HepG2 (cell line): Measurements from ENCODE around the gene NEDD4. TPM values are rescaled to one million over a fixed set of nuclear protein-coding genes. Genes with fewer than 3 reads are reported as not detected.

Source experiments
- ATAC-seq: fragments of 200-7000 bp; cut with Tn5 transposase; 3 replicates; pipeline ENCODE4 v1.9.1; 2020; ENCODE audit warnings: mild to moderate bottlenecking, moderate library complexity
- BruUV-seq: library from RNA; stranded (reverse); fragments of 400-500 nt; replicated peaks from 2 replicates; lab custom pipeline; 2021; lab: Mats Ljungman, UMichigan
- CTCF ChIA-PET: fragments of 300-600 bp; formaldehyde crosslinking; extraction: SDS; loops from one replicate; lab custom pipeline; 2021; ENCODE audit warnings: low total read pairs, inconsistent platforms, low intra/inter-chr PET ratio; lab: Yijun Ruan, JAX
- POLR2A ChIA-PET: fragments of 350-600 bp; sonication (Branson Sonifier 250); formaldehyde crosslinking; loops from one replicate; lab custom pipeline; 2020; ENCODE audit warnings: antibody characterized with exemption, inconsistent platforms; lab: Yijun Ruan, JAX
- DNase-seq: peaks from one replicate; pipeline ENCODE4 v3.0.0-alpha.2; 2015; ENCODE audit warnings: low spot score
- FAIRE-seq: peaks from 3 replicates; lab custom pipeline; 2011; peaks lifted over from hg19 to GRCh38; lab: Jason Lieb, UNC
- H2AFZ ChIP-seq: one replicate; pipeline ENCODE4 v1.6.1; 2011; ENCODE audit warnings: low read length, inconsistent platforms
- H3K27ac ChIP-seq: fragments of 300-600 bp; 3 replicates; pipeline ENCODE4 v1.8.0; 2011; ENCODE audit warnings: mixed run types, mild to moderate bottlenecking, mixed read lengths, low read length, inconsistent platforms; ENCODE audit not compliant: insufficient read depth; ENCODE audit errors: extremely low read length
- H3K27me3 ChIP-seq, 2 experiments: fragments of 200-600 bp in 1 of 2; 2 replicates in 1 of 2; 3 replicates in 1 of 2; pipeline versions ENCODE4 v1.6.0 to v1.8.0; 2011; ENCODE audit warnings: low read length in 2 of 2, mild to moderate bottlenecking in 2 of 2, moderate library complexity in 2 of 2, inconsistent platforms in 1 of 2; ENCODE audit not compliant: insufficient read depth in 2 of 2, control insufficient read depth in 1 of 2
- H3K36me3 ChIP-seq, 2 experiments: fragments of 200-600 bp in 1 of 2; replicated peaks in 1 of 2; 2 replicates in 1 of 2; 3 replicates in 1 of 2; pipeline versions ENCODE4 v1.5.1 to v1.8.0; 2011; ENCODE audit warnings: low read length in 2 of 2, inconsistent platforms in 1 of 2; ENCODE audit not compliant: insufficient read depth in 2 of 2, control insufficient read depth in 1 of 2
- H3K4me1 ChIP-seq: 2 replicates; pipeline ENCODE4 v1.5.1; 2012; ENCODE audit warnings: low read length, inconsistent platforms; ENCODE audit not compliant: insufficient read depth
- H3K4me2 ChIP-seq: 2 replicates; pipeline ENCODE4 v1.6.0; 2011; ENCODE audit warnings: low read depth, low read length, inconsistent platforms
- H3K4me3 ChIP-seq, 3 experiments: fragments of 200-600 bp in 1 of 3; sonication (generic), shearing (Covaris generic) in 1 of 3; replicated peaks in 1 of 3; 2 replicates each; pipeline ENCODE4 v1.5.1; 2011 to 2016; ENCODE audit warnings: low read length in 3 of 3, inconsistent platforms in 2 of 3, low read depth in 2 of 3, mild to moderate bottlenecking in 2 of 3, control low read depth in 1 of 3, mixed read lengths in 1 of 3; ENCODE audit not compliant: insufficient read depth in 1 of 3
- H3K79me2 ChIP-seq: one replicate; pipeline ENCODE4 v1.6.1; 2011; ENCODE audit warnings: low read length, inconsistent platforms; ENCODE audit not compliant: insufficient read depth
- H3K9ac ChIP-seq: 2 replicates; pipeline ENCODE4 v1.6.0; 2011; ENCODE audit warnings: mild to moderate bottlenecking, low read depth, low read length, inconsistent platforms; ENCODE audit not compliant: insufficient read depth
- H3K9me3 ChIP-seq: 2 replicates; pipeline ENCODE4 v1.5.1; 2012; ENCODE audit warnings: mild to moderate bottlenecking, low read length
- H4K20me1 ChIP-seq: 2 replicates; pipeline ENCODE4 v1.6.0; 2011; ENCODE audit warnings: inconsistent platforms, mild to moderate bottlenecking, low read length, moderate library complexity; ENCODE audit not compliant: insufficient read depth
- BATF2 ChIP-seq: sonication (generic); formaldehyde crosslinking; IDR thresholded peaks from 2 replicates; pipeline ENCODE4 v1.8.0; 2022; ENCODE audit warnings: mild to moderate bottlenecking, missing genetic modification reagents, moderate library complexity
- CEBPB ChIP-seq: IDR thresholded peaks from 2 replicates; pipeline ENCODE4 v1.6.1; 2011; ENCODE audit warnings: low read depth, low read length, improper control_type of control experiment, borderline replicate concordance
- CTCF ChIP-seq: sonication (generic); formaldehyde crosslinking; IDR thresholded peaks from 2 replicates; pipeline ENCODE4 v1.5.0; 2020; ENCODE audit warnings: mild to moderate bottlenecking, missing genetic modification reagents, moderate library complexity
- TFDP1 ChIP-seq: IDR thresholded peaks from 2 replicates; pipeline ENCODE4 v1.6.1; 2016; ENCODE audit warnings: missing compliant biosample characterization, missing genetic modification reagents, borderline replicate concordance
- TIGD3 ChIP-seq: sonication (generic); formaldehyde crosslinking; IDR thresholded peaks from 2 replicates; pipeline ENCODE4 v1.5.1; 2020; ENCODE audit warnings: mild to moderate bottlenecking, missing genetic modification reagents, borderline replicate concordance
- YY1 ChIP-seq: IDR thresholded peaks from 2 replicates; pipeline ENCODE4 v1.6.1; 2011; ENCODE audit warnings: low read length, low read depth, moderate library complexity, mild to moderate bottlenecking; ENCODE audit not compliant: insufficient read depth, insufficient replicate concordance
- ZBTB20 ChIP-seq: sonication (generic); formaldehyde crosslinking; IDR thresholded peaks from 2 replicates; pipeline ENCODE4 v1.8.1; 2023; ENCODE audit warnings: missing genetic modification reagents, low read depth, mild to moderate bottlenecking, borderline replicate concordance
- ZFY ChIP-seq: sonication (generic); formaldehyde crosslinking; IDR thresholded peaks from 2 replicates; pipeline ENCODE4 v1.4.0; 2020; ENCODE audit warnings: missing genetic modification reagents
- ZNF589 ChIP-seq: sonication (generic); formaldehyde crosslinking; conservative IDR thresholded peaks from 2 replicates; pipeline ENCODE4 v1.8.0; 2022; ENCODE audit warnings: mild to moderate bottlenecking, moderate library complexity, missing genetic modification reagents
- ZNF616 ChIP-seq: sonication (generic); formaldehyde crosslinking; IDR thresholded peaks from 2 replicates; pipeline ENCODE4 v1.5.0; 2020; ENCODE audit warnings: low read depth, mild to moderate bottlenecking, missing genetic modification reagents
- WGBS: methylation state at CpG from one replicate; pipeline ENCODE4 v1.1.6; 2017; ENCODE audit warnings: low lambda C conversion rate; 5-methylcytosine and 5-hydroxymethylcytosine counted together
- in situ Hi-C: cut with HindIII; loops from 2 replicates; pipeline ENCODE4 v1.10.0; 2017; ENCODE audit warnings: low pct_unique_long_range_greater_than_20kb; ENCODE audit not compliant: extremely low pct_ligation_motif_present
- intact Hi-C: fragments of 100-400 bp; cut with micrococcal nuclease; formaldehyde crosslinking; loops from one replicate; pipeline ENCODE4 v1.10.0; 2022; ENCODE audit not compliant: unreplicated experiment
- polyA plus RNA-seq, 8 experiments: library from polyadenylated mRNA; depleted of rRNA in 3 of 8; stranded (reverse) in 7 of 8; unstranded in 1 of 8; fragments of >200 nt; fragmentation: Illumina TruSeq in 4 of 8; extraction: Trizol in 4 of 8; gene quantifications; 2 replicates each; pipeline versions ENCODE4 v1.2.1 to v1.2.3, GENCODE V29; 2011 to 2016; ENCODE audit warnings: low read depth in 4 of 8, missing spikeins in 1 of 8, mixed read lengths in 1 of 8; ENCODE audit not compliant: insufficient read depth in 1 of 8
- total RNA-seq, 5 experiments: library from RNA; depleted of rRNA; stranded (reverse); fragments of >200 nt; fragmentation: Illumina TruSeq; extraction: Trizol; gene quantifications; 2 replicates each; pipeline ENCODE4 v1.2.3, GENCODE V29; 2016; ENCODE audit warnings: low read depth in 1 of 5

The NEDD4 gene
- total and polyA plus RNA-seq, 2 of the 13 experiments (the other 11 are each of a cell fraction or from before 2014, with no cell fraction given) = 10.4 to 13.0 TPM

GRCh38 chr15:55998478-55998877 is 5.1 kb upstream of the NEDD4 start:
- DNase-seq (no peak), FAIRE-seq (no peak)
- CTCF ChIA-PET = no interaction called here
- no peaks in the 10 kb centered on the region; a peak in 1 of 5 replicates for H3K27me3 ChIP-seq
- BruUV-seq = no TSS peak
- H4K20me1 ChIP-seq = no peaks in the 10 kb centered on the region
- H2AFZ ChIP-seq = no peak overlapping the region
- intact Hi-C loops (loop anchor here (2.0 kb wide), 1 partner anchor 46 kb away; no protein-coding TSS in a partner anchor), in situ Hi-C loops (no loop called here)
- no peaks in the 10 kb centered on the region for H3K79me2 ChIP-seq
- H3K4me3 ChIP-seq = no peak overlapping the region
- H3K9me3 ChIP-seq = no peaks in the 10 kb centered on the region
- WGBS = 92% methylated on average over 1 of the region's 1 CpG
- POLR2A ChIA-PET = no interaction called here
- no peak overlapping the region for H3K9ac ChIP-seq
- H3K36me3 ChIP-seq = no peaks in the 10 kb centered on the region
- no peaks in the 10 kb centered on the region for H3K4me1 ChIP-seq
- TF ChIP-seq CEBPB = 0 out of 2 replicates have a peak, but pooled peaks have one; percentile 9
- TF ChIP-seq TIGD3 (CRISPR knock-in tag) = no peak
- TF ChIP-seq, all 625 proteins: peak for 1
- no peak for ATAC-seq
- no peak overlapping the region for H3K4me2 ChIP-seq
- H3K27ac ChIP-seq = no peak overlapping the region

- H3K79me2 ChIP-seq = peaks cover 17% of the 10 kb centered on the region
- peak overlapping the region; percentile 79 for H3K9ac ChIP-seq
- ATAC-seq = peak; percentile 55
- H2AFZ ChIP-seq = peak overlapping the region; percentile 94
- no peaks in the 10 kb centered on the region for H4K20me1 ChIP-seq
- POLR2A ChIA-PET = interaction anchor here (0.7 to 1.7 kb wide), 5 partner anchors 12 to 251 kb away, joined by 3 to 12 read pairs (median 3); no protein-coding TSS in a partner anchor
- in situ Hi-C loops = no loop called here
- no peaks in the 10 kb centered on the region for H3K9me3 ChIP-seq
- CTCF ChIA-PET = interaction anchor here (1.1 kb wide), 1 partner anchor 59 kb away, joined by 3 read pairs; no protein-coding TSS in a partner anchor
- H3K4me1 ChIP-seq = peaks cover 16% of the 10 kb centered on the region
- H3K4me3 ChIP-seq = peak overlapping the region; percentile 89 to 94 (median 90)
- H3K4me2 ChIP-seq = peak overlapping the region; percentile 79
- peak; percentile 24 for DNase-seq
- BruUV-seq = no TSS peak
- intact Hi-C loops = loop anchor here (2.0 kb wide), 1 partner anchor 59 kb away; no protein-coding TSS in a partner anchor
- H3K27ac ChIP-seq = peak overlapping the region; percentile 83
- H3K36me3 ChIP-seq = no peaks in the 10 kb centered on the region
- H3K27me3 ChIP-seq = no peaks in the 10 kb centered on the region; a peak in 1 of 5 replicates
- FAIRE-seq = peak; percentile 66
- WGBS = 0% methylated on average over 17 of the region's 41 CpGs
- TF ChIP-seq CTCF (peak; percentile 49), YY1 (peak; percentile 7), BATF2 (CRISPR knock-in tag) (no peak), ZNF616 (CRISPR knock-in tag) (no peak), ZBTB20 (0 out of 2 replicates have a peak, but pooled peaks have one; percentile 7), ZNF589 (CRISPR knock-in tag) (no peak), TFDP1 (CRISPR knock-in tag) (no peak), ZFY (CRISPR knock-in tag) (peak; percentile 16; the same call in 1 of the 2 replicates)
Observed at GRCh38 chr15:55993804-55994560, 570 bp upstream of the NEDD4 start.
